Lung (tissue), 12 donors: ENCODE results near the gene MYOG. TPM values are rescaled to one million over a fixed set of nuclear protein-coding genes. Genes with fewer than 3 reads are reported as not detected.
A peak's percentile ranks its signal among the peaks of the same experiment; 100 is the strongest.

ENCODE experiments used
- ATAC-seq: fragments of 200-7000 bp; cut with Tn5 transposase; one replicate; pipeline ENCODE4 v1.9.1; 2020; ENCODE audit warnings: moderate number of reproducible peaks; ENCODE audit not compliant: insufficient read depth, low FRiP score
- DNase-seq, 3 donors: peaks; one replicate each; pipeline ENCODE4 v3.0.0-alpha.2; 2013 to 2017
- H3K27ac ChIP-seq, 2 donors: one replicate each; pipeline ENCODE4 v1.5.1; 2013; ENCODE audit warnings: mild to moderate bottlenecking in 2 of 2, moderate library complexity in 2 of 2, control low read depth in 1 of 2, inconsistent platforms in 1 of 2, low read depth in 1 of 2, low read length in 1 of 2
- H3K27me3 ChIP-seq, 3 donors: one replicate each; pipeline ENCODE4 v1.5.1; 2013; ENCODE audit warnings: low read length in 2 of 3; ENCODE audit not compliant: control insufficient read depth in 3 of 3, insufficient read depth in 3 of 3
- H3K36me3 ChIP-seq, 4 donors: one replicate each; pipeline ENCODE4 v1.5.1; 2013; ENCODE audit warnings: low read length in 4 of 4, mild to moderate bottlenecking in 1 of 4, moderate library complexity in 1 of 4; ENCODE audit not compliant: control insufficient read depth in 4 of 4, insufficient read depth in 4 of 4
- H3K4me1 ChIP-seq, 5 donors: one replicate each; pipeline ENCODE4 v1.5.1; 2013; ENCODE audit warnings: low read length in 5 of 5, mild to moderate bottlenecking in 2 of 5, moderate library complexity in 1 of 5; ENCODE audit not compliant: control insufficient read depth in 5 of 5, insufficient read depth in 5 of 5
- H3K4me3 ChIP-seq: one replicate; pipeline ENCODE4 v1.5.1; 2013; ENCODE audit warnings: mild to moderate bottlenecking, control low read depth, moderate library complexity
- H3K9ac ChIP-seq, 2 donors: one replicate each; pipeline ENCODE4 v1.5.1; 2013; ENCODE audit warnings: low read length in 2 of 2, control low read depth in 1 of 2; ENCODE audit not compliant: insufficient read depth in 1 of 2
- H3K9me3 ChIP-seq, 4 donors: one replicate each; pipeline ENCODE4 v1.5.1; 2013; ENCODE audit warnings: low read length in 3 of 4, mild to moderate bottlenecking in 1 of 4, moderate library complexity in 1 of 4; ENCODE audit not compliant: control insufficient read depth in 4 of 4, insufficient read depth in 3 of 4
- CTCF ChIP-seq: IDR thresholded peaks from 2 replicates; pipeline ENCODE4 v1.5.1; 2012; ENCODE audit warnings: mild to moderate bottlenecking; ENCODE audit errors: control extremely low read depth, extremely low read depth
- WGBS, 2 donors: extraction: QIAGEN DNeasy Blood & Tissue Kit; methylation state at CpG; one replicate each; pipeline ENCODE4 v1.1.7; 2013; 5-methylcytosine and 5-hydroxymethylcytosine counted together
- polyA plus RNA-seq, 2 donors: library from polyadenylated mRNA; stranded (reverse); fragments of 200-250 nt; gene quantifications; one replicate each; pipeline ENCODE4 v1.2.1, GENCODE V29; 2013
- total RNA-seq, 2 donors: library from RNA; depleted of rRNA in 1 of 2; stranded (reverse); fragments of >200 nt in 1 of 2; gene quantifications; one replicate each; pipeline ENCODE4 v1.2.1, GENCODE V29; 2014 to 2021
- donor health status: control.
- donor health status: control.
- donor health status: Bipolar disorder and iron deficiency.
- donor health status: healthy.
- donor health status: DM: yes; HTN: yes; CAD: no.

Gene MYOG
- total and polyA plus RNA-seq, 4 donors: not detected

GRCh38 chr1:203126151-203126865 lies 40.5 kb upstream of the MYOG start:
- Histone ChIP-seq H3K9ac (no peak overlapping the region), H3K9me3 (no peaks in the 10 kb centered on the region), H3K36me3 (no peaks in the 10 kb centered on the region), H3K27me3 (peaks cover 0 to 7% (median 5%) of the 10 kb centered on the region in 3 donors), H3K27ac (no peak overlapping the region), H3K4me3 (no peak overlapping the region), H3K4me1 (peaks cover 0 to 38% (median 2%) of the 10 kb centered on the region in 5 donors)
- 27 to 29% methylated on average over 8 of the region's 8 CpGs for WGBS, 2 donors
- peak in 2 of 3 donors; percentile 55 to 58 for DNase-seq
- ATAC-seq: no peak
- TF ChIP-seq CTCF: no peak

- no peak overlapping the region for H3K9ac ChIP-seq
- DNase-seq: no peak
- H3K9me3 ChIP-seq: no peaks in the 10 kb centered on the region
- H3K4me3 ChIP-seq: no peak overlapping the region
- no peak for ATAC-seq
- H3K4me1 ChIP-seq: peaks cover 0 to 27% (median 0%) of the 10 kb centered on the region in 5 donors
- peaks cover 0 to 10% (median 5%) of the 10 kb centered on the region in 3 donors for H3K27me3 ChIP-seq
- TF ChIP-seq CTCF: no peak
- no peaks in the 10 kb centered on the region for H3K36me3 ChIP-seq
- 72 to 86% methylated on average over 5 of the region's 5 CpGs for WGBS, 2 donors
- H3K27ac ChIP-seq: no peak overlapping the region
Measured at GRCh38 chr1:203124546-203125317, 38.9 kb upstream of the MYOG start.

DNA sequence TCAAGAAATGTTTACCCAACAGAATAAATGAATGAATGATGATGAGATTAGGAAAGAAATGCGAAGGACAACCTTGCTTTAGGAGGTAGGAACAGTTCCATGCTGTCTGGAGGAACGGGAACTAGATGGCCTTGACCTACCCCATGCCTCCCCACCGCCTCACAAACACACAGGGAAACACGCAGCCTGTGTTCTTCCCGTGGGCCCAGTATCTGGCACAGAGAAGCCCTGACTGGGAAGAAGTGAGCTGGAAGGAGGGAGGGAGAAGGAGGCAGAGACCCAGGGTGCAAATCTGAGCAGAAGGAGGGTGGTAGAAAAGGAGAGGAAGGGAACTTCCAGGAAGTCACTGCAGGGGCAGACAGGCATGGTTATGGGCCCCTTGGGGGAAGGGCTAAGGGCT lies 38.2 kb upstream of the MYOG start:
- Histone ChIP-seq H3K27ac (no peak overlapping the region), H3K9ac (no peak overlapping the region), H3K27me3 (peaks cover 0 to 10% (median 5%) of the 10 kb centered on the region in 3 donors), H3K4me3 (no peak overlapping the region), H3K36me3 (no peaks in the 10 kb centered on the region), H3K9me3 (no peaks in the 10 kb centered on the region), H3K4me1 (peaks cover 0 to 26% (median 0%) of the 10 kb centered on the region in 5 donors)
- WGBS, 2 donors: 73 to 75% methylated on average over 5 of the region's 5 CpGs
- DNase-seq: no peak
- TF ChIP-seq CTCF: no peak
- no peak for ATAC-seq
